ENCODE data around the gene UBE3A. TPM values are rescaled to one million over a fixed set of nuclear protein-coding genes. Genes with fewer than 3 reads are reported as not detected.

The UBE3A gene
- total and polyA plus RNA-seq, 2 donors from 2014 or later: 22.3 to 103 TPM

DNA sequence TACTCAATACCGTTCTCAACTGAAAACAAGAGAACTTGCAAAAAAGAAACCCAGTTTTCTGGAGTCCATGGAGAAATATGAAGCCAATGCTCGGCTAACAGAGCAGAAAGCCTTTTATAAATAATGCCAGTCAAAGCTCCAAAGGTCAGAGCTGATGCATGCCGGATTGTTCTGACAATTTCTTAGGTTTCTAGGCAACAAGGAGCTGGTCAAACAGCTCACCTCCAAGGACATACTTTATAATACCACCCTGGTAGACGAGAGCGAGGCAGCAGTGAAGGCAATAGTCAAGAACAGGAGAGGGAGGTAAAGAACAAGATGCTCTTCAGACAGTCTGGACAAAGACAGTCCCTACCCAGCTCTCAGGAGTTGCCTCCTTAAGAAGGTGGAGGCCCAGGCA, 111.1 kb downstream of the UBE3A start:
- Histone ChIP-seq H3K36me3 (ENCODE audit: control insufficient read depth in 2 of 3, insufficient read depth in 3 of 3, low read length in 3 of 3) (peaks cover 0 to 2% (median 0%) of the 10 kb centered on the region in 3 donors), H3K27me3 (ENCODE audit: control insufficient read depth, insufficient read depth, low read length) (no peaks in the 10 kb centered on the region), H3K9me3 (ENCODE audit: control insufficient read depth in 2 of 3, insufficient read depth in 1 of 3, low read length in 3 of 3) (no peaks in the 10 kb centered on the region), H3K27ac (ENCODE audit: low read depth in 2 of 2, low read length in 2 of 2) (peak overlapping the region in 1 of 2 donors; percentile 38), H3K4me3 (ENCODE audit: low read length in 3 of 3) (no peak overlapping the region), H3K4me1 (ENCODE audit: control insufficient read depth in 2 of 3, insufficient read depth in 2 of 3, low read depth in 1 of 3, low read length in 3 of 3) (peaks cover 0 to 10% (median 2%) of the 10 kb centered on the region in 3 donors), H3K9ac (ENCODE audit: low read length in 3 of 3) (no peak overlapping the region)
- FAIRE-seq (no peak), DNase-seq (no peak)
- TF ChIP-seq, protein P1, sequence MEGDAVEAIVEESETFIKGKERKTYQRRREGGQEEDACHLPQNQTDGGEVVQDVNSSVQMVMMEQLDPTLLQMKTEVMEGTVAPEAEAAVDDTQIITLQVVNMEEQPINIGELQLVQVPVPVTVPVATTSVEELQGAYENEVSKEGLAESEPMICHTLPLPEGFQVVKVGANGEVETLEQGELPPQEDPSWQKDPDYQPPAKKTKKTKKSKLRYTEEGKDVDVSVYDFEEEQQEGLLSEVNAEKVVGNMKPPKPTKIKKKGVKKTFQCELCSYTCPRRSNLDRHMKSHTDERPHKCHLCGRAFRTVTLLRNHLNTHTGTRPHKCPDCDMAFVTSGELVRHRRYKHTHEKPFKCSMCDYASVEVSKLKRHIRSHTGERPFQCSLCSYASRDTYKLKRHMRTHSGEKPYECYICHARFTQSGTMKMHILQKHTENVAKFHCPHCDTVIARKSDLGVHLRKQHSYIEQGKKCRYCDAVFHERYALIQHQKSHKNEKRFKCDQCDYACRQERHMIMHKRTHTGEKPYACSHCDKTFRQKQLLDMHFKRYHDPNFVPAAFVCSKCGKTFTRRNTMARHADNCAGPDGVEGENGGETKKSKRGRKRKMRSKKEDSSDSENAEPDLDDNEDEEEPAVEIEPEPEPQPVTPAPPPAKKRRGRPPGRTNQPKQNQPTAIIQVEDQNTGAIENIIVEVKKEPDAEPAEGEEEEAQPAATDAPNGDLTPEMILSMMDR (IDR thresholded peaks at IDR 0.05; ENCODE audit: borderline replicate concordance, extremely low read depth, insufficient read depth): no peak
- intact Hi-C loops (cut with DNase I): no loop called here

DNA sequence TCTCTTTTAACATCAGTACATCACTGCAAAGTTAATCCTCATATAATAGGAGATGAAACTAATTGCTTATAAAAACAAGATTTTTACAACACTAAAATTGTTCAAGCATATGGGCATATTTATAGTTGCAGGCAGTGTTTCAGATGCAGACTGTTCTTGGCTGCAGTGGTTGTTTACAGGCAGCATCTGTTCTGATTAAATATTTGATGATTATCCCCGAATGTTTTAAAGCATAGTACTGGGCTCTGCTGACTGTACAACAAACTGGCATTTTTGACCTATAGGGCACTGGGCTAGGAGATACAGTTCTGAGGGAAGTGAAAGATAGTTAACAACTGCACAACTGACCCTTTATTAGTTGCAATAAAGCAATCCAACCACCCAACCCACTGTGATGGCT, 113.6 kb downstream of the UBE3A start:
- DNase-seq (no peak), FAIRE-seq (no peak)
- Histone ChIP-seq H3K27ac (ENCODE audit: low read depth in 2 of 2, low read length in 2 of 2) (no peak overlapping the region), H3K4me1 (ENCODE audit: control insufficient read depth in 2 of 3, insufficient read depth in 2 of 3, low read depth in 1 of 3, low read length in 3 of 3) (peaks cover 0 to 10% (median 2%) of the 10 kb centered on the region in 3 donors), H3K4me3 (ENCODE audit: low read length in 3 of 3) (no peak overlapping the region), H3K9me3 (ENCODE audit: control insufficient read depth in 2 of 3, insufficient read depth in 1 of 3, low read length in 3 of 3) (no peaks in the 10 kb centered on the region), H3K9ac (ENCODE audit: low read length in 3 of 3) (no peak overlapping the region), H3K27me3 (ENCODE audit: control insufficient read depth, insufficient read depth, low read length) (no peaks in the 10 kb centered on the region), H3K36me3 (ENCODE audit: control insufficient read depth in 2 of 3, insufficient read depth in 3 of 3, low read length in 3 of 3) (peaks cover 0 to under 1% (median 0%) of the 10 kb centered on the region in 3 donors)
- TF ChIP-seq, protein P1 (IDR thresholded peaks at IDR 0.05; ENCODE audit: borderline replicate concordance, extremely low read depth, insufficient read depth): no peak
- intact Hi-C loops (cut with DNase I): no loop called here

DNA sequence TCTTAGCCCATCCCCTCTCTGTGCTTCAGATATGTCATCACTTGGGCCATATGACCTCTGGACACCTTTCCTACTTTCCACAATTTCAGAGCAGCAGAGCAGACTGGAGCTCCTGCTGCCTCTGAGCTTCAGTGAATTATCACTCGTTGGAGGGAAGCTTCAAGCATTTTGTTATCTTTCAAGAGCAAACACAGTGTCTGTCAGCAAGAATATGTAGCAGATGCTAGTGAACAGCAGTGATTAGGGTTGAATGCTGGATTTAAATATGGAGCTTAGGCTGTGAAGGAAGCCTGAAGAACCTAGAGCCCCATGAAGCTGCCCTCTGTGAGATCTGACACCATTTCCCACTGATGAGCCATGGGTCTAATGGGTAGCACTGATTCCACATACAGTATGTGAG, 115.4 kb downstream of the UBE3A start:
- Histone ChIP-seq H3K4me1 (ENCODE audit: control insufficient read depth in 2 of 3, insufficient read depth in 2 of 3, low read depth in 1 of 3, low read length in 3 of 3) (peaks cover 0 to 10% (median 2%) of the 10 kb centered on the region in 3 donors), H3K27me3 (ENCODE audit: control insufficient read depth, insufficient read depth, low read length) (no peaks in the 10 kb centered on the region), H3K36me3 (ENCODE audit: control insufficient read depth in 2 of 3, insufficient read depth in 3 of 3, low read length in 3 of 3) (no peaks in the 10 kb centered on the region), H3K9me3 (ENCODE audit: control insufficient read depth in 2 of 3, insufficient read depth in 1 of 3, low read length in 3 of 3) (peaks cover 0 to 3% (median 0%) of the 10 kb centered on the region in 3 donors), H3K27ac (ENCODE audit: low read depth in 2 of 2, low read length in 2 of 2) (no peak overlapping the region), H3K9ac (ENCODE audit: low read length in 3 of 3) (no peak overlapping the region), H3K4me3 (ENCODE audit: low read length in 3 of 3) (no peak overlapping the region)
- TF ChIP-seq, protein P1 (IDR thresholded peaks at IDR 0.05; ENCODE audit: borderline replicate concordance, extremely low read depth, insufficient read depth): no peak
- DNase-seq (no peak), FAIRE-seq (no peak)
- intact Hi-C loops (cut with DNase I): no loop called here

DNA sequence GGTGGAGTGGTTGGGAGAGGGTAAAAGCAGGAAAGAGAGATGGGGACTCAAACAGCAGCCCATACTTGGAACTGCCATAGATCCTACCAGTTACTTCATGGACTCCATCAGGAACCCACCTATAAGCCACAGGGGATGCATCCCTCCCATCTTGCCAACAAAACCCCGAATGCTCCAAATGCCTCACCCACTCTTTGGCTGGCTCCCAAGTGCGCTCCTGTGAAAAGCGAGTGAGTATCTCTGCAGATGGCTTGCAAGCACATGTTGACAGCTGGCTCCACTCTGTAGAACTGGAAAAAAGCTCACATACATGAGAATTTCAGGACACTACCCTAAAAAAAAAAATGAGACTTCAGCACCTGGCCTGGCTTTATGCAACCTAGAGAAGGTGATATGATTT, 151.0 kb downstream of the UBE3A start:
- FAIRE-seq: no peak

More for the DNA sequence above, 151.0 kb downstream of the UBE3A start:
- H3K9me3 ChIP-seq (ENCODE audit: control insufficient read depth in 2 of 3, insufficient read depth in 1 of 3, low read length in 3 of 3): peaks cover 0 to 15% (median 2%) of the 10 kb centered on the region in 3 donors
- TF ChIP-seq, protein P1 (IDR thresholded peaks at IDR 0.05; ENCODE audit: borderline replicate concordance, extremely low read depth, insufficient read depth): no peak
- no peak overlapping the region for H3K9ac ChIP-seq (ENCODE audit: low read length in 3 of 3)
- no peak for DNase-seq
- intact Hi-C loops (cut with DNase I): no loop called here
- no peaks in the 10 kb centered on the region for H3K4me1 ChIP-seq (ENCODE audit: control insufficient read depth in 2 of 3, insufficient read depth in 2 of 3, low read depth in 1 of 3, low read length in 3 of 3)
- H3K27ac ChIP-seq (ENCODE audit: low read depth in 2 of 2, low read length in 2 of 2): no peak overlapping the region
- no peaks in the 10 kb centered on the region for H3K36me3 ChIP-seq (ENCODE audit: control insufficient read depth in 2 of 3, insufficient read depth in 3 of 3, low read length in 3 of 3)
- H3K27me3 ChIP-seq (ENCODE audit: control insufficient read depth, insufficient read depth, low read length): no peaks in the 10 kb centered on the region
- H3K4me3 ChIP-seq (ENCODE audit: low read length in 3 of 3): no peak overlapping the region
